ENCODE data around the gene SLC38A2.

Gene SLC38A2

DNA sequence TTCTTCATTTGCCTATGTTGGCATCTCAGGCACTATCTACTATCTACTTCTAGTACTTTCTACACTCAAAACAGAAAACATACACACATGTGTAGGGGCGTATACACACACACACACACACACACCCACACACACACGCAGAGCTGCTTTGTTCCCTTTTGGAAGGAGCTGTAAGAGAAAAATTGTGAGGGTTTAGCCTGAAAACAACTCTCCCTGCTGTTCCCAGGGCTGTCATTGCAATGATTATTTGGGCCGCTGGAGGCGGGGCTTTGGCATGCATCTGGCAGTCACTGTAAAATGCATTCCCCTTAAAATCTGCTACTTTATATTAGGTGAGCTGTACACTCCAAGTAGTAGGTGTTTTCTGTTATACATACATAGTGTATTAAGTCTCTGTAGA is 29.1 kb upstream of the SLC38A2 start (continued):
- TF ChIP-seq, protein P1, sequence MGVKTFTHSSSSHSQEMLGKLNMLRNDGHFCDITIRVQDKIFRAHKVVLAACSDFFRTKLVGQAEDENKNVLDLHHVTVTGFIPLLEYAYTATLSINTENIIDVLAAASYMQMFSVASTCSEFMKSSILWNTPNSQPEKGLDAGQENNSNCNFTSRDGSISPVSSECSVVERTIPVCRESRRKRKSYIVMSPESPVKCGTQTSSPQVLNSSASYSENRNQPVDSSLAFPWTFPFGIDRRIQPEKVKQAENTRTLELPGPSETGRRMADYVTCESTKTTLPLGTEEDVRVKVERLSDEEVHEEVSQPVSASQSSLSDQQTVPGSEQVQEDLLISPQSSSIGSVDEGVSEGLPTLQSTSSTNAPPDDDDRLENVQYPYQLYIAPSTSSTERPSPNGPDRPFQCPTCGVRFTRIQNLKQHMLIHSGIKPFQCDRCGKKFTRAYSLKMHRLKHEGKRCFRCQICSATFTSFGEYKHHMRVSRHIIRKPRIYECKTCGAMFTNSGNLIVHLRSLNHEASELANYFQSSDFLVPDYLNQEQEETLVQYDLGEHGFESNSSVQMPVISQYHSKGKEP (tag by site-specific recombination; IDR thresholded peaks at IDR 0.05) = peak; percentile 59; the same call in 1 of the 2 replicates
- TF ChIP-seq ZNF48 (tag by site-specific recombination; IDR thresholded peaks at IDR 0.05) = no peak
- no peak for TF ChIP-seq SP2 (tag by site-specific recombination; IDR thresholded peaks at IDR 0.05)
- TF ChIP-seq ZNF621 (tag by site-specific recombination; IDR thresholded peaks at IDR 0.05) = no peak
- no peak for TF ChIP-seq ZNF433 (tag by site-specific recombination; IDR thresholded peaks at IDR 0.05; ENCODE audit: low read depth)
- no peak for TF ChIP-seq ZNF114 (tag by site-specific recombination; IDR thresholded peaks at IDR 0.05)
- TF ChIP-seq TCF7L2 (IDR thresholded peaks at IDR 0.05; ENCODE audit: borderline replicate concordance, low read depth, low read length) = no peak
- TF ChIP-seq, protein P2, sequence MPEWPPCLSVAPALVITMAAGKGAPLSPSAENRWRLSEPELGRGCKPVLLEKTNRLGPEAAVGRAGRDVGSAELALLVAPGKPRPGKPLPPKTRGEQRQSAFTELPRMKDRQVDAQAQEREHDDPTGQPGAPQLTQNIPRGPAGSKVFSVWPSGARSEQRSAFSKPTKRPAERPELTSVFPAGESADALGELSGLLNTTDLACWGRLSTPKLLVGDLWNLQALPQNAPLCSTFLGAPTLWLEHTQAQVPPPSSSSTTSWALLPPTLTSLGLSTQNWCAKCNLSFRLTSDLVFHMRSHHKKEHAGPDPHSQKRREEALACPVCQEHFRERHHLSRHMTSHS (tag by site-specific recombination; IDR thresholded peaks at IDR 0.05) = no peak
- no peak for TF ChIP-seq ZNF423 (tag by site-specific recombination; IDR thresholded peaks at IDR 0.05)
- no peak for TF ChIP-seq GLI2 (tag by site-specific recombination; IDR thresholded peaks at IDR 0.05; ENCODE audit: borderline replicate concordance, low read depth)
- no peak for TF ChIP-seq SALL2 (tag by site-specific recombination; IDR thresholded peaks at IDR 0.05; ENCODE audit: borderline replicate concordance)
- TF ChIP-seq, protein P3, sequence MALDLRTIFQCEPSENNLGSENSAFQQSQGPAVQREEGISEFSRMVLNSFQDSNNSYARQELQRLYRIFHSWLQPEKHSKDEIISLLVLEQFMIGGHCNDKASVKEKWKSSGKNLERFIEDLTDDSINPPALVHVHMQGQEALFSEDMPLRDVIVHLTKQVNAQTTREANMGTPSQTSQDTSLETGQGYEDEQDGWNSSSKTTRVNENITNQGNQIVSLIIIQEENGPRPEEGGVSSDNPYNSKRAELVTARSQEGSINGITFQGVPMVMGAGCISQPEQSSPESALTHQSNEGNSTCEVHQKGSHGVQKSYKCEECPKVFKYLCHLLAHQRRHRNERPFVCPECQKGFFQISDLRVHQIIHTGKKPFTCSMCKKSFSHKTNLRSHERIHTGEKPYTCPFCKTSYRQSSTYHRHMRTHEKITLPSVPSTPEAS (tag by site-specific recombination; IDR thresholded peaks at IDR 0.05) = 0 out of 2 replicates have a peak, but pooled peaks have one; percentile 15
- TF ChIP-seq ZNF10 (tag by site-specific recombination; IDR thresholded peaks at IDR 0.05) = no peak
- TF ChIP-seq ZNF510 (tag by site-specific recombination; IDR thresholded peaks at IDR 0.05; ENCODE audit: insufficient replicate concordance) = no peak
- TF ChIP-seq, protein P4, sequence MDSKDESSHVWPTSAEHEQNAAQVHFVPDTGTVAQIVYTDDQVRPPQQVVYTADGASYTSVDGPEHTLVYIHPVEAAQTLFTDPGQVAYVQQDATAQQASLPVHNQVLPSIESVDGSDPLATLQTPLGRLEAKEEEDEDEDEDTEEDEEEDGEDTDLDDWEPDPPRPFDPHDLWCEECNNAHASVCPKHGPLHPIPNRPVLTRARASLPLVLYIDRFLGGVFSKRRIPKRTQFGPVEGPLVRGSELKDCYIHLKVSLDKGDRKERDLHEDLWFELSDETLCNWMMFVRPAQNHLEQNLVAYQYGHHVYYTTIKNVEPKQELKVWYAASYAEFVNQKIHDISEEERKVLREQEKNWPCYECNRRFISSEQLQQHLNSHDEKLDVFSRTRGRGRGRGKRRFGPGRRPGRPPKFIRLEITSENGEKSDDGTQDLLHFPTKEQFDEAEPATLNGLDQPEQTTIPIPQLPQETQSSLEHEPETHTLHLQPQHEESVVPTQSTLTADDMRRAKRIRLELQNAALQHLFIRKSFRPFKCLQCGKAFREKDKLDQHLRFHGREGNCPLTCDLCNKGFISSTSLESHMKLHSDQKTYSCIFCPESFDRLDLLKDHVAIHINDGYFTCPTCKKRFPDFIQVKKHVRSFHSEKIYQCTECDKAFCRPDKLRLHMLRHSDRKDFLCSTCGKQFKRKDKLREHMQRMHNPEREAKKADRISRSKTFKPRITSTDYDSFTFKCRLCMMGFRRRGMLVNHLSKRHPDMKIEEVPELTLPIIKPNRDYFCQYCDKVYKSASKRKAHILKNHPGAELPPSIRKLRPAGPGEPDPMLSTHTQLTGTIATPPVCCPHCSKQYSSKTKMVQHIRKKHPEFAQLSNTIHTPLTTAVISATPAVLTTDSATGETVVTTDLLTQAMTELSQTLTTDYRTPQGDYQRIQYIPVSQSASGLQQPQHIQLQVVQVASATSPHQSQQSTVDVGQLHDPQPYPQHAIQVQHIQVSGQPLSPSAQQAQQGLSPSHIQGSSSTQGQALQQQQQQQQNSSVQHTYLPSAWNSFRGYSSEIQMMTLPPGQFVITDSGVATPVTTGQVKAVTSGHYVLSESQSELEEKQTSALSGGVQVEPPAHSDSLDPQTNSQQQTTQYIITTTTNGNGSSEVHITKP (tag by site-specific recombination; IDR thresholded peaks at IDR 0.05) = no peak
- TF ChIP-seq EGR2 (tag by site-specific recombination; IDR thresholded peaks at IDR 0.05; ENCODE audit: low read depth) = peak; percentile 28; the same call in 1 of the 2 replicates
- TF ChIP-seq IKZF3 (tag by site-specific recombination; IDR thresholded peaks at IDR 0.05) = no peak
- no peak for TF ChIP-seq ZNF654 (tag by site-specific recombination; IDR thresholded peaks at IDR 0.05; ENCODE audit: low read depth)
- no peak for TF ChIP-seq ZNF701 (tag by site-specific recombination; IDR thresholded peaks at IDR 0.05)
- no peak for TF ChIP-seq ZNF629 (tag by site-specific recombination; IDR thresholded peaks at IDR 0.05)
- no peak for TF ChIP-seq ZNF146 (tag by site-specific recombination; IDR thresholded peaks at IDR 0.05)
- TF ChIP-seq, protein P5, sequence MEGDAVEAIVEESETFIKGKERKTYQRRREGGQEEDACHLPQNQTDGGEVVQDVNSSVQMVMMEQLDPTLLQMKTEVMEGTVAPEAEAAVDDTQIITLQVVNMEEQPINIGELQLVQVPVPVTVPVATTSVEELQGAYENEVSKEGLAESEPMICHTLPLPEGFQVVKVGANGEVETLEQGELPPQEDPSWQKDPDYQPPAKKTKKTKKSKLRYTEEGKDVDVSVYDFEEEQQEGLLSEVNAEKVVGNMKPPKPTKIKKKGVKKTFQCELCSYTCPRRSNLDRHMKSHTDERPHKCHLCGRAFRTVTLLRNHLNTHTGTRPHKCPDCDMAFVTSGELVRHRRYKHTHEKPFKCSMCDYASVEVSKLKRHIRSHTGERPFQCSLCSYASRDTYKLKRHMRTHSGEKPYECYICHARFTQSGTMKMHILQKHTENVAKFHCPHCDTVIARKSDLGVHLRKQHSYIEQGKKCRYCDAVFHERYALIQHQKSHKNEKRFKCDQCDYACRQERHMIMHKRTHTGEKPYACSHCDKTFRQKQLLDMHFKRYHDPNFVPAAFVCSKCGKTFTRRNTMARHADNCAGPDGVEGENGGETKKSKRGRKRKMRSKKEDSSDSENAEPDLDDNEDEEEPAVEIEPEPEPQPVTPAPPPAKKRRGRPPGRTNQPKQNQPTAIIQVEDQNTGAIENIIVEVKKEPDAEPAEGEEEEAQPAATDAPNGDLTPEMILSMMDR (tag by site-specific recombination; IDR thresholded peaks at IDR 0.05) = no peak
- no peak for TF ChIP-seq ZNF776 (tag by site-specific recombination; IDR thresholded peaks at IDR 0.05; ENCODE audit: borderline replicate concordance)
- no peak for TF ChIP-seq ZNF843 (tag by site-specific recombination; IDR thresholded peaks at IDR 0.05)
- no peak for TF ChIP-seq ZNF23 (tag by site-specific recombination; IDR thresholded peaks at IDR 0.05; ENCODE audit: borderline replicate concordance)
